Measurements from ENCODE around the gene PCNX2.

PCNX2 gene

DNA sequence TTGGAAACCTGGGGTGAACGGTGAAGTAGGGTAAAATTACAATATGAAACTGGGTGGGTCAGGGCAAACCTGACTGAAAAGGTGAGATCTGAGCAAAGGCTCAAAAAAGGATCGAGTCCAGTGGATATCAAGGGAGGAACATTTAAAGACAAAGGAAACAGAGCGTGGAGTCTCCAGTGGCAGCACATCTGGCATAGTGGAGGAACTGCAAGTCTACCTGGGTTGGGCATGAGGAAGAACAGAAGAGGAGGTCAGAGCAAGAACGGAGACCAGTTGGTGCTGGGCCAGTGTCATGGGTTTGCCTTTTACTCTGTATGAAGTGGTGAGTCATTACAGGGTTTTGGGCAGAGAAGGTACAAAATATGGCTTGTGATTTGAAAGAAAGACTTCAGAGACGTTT lies 181.4 kb downstream of the PCNX2 start:
- Histone ChIP-seq H3K4me3 (ENCODE audit: low read depth, low read length) (no peak overlapping the region), H3K9me3 (ENCODE audit: control insufficient read depth, insufficient read depth, low read depth, low read length) (no peaks in the 10 kb centered on the region), H3K27ac (ENCODE audit: extremely low read depth, low read depth, low read length) (no peak overlapping the region), H3K36me3 (ENCODE audit: control insufficient read depth in 2 of 2, insufficient read depth in 1 of 2, low read length in 2 of 2) (peaks cover 4 to 6% of the 10 kb centered on the region in 2 experiments; a peak in 2 of 3 replicates), H3K4me1 (ENCODE audit: control insufficient read depth, insufficient read depth, low read length) (peaks cover 14% of the 10 kb centered on the region)
- 0 out of 2 replicates have a peak, but pooled peaks have one; percentile 39 for TF ChIP-seq ZNF239 (tag by site-specific recombination; IDR thresholded peaks at IDR 0.05)
- no peak for TF ChIP-seq ZNF670 (tag by site-specific recombination; IDR thresholded peaks at IDR 0.05; ENCODE audit: low read depth)
- TF ChIP-seq PRDM1 (tag by site-specific recombination; IDR thresholded peaks at IDR 0.05): 0 out of 2 replicates have a peak, but pooled peaks have one; percentile 22
- peak; percentile 55 for TF ChIP-seq ZNF133 (tag by site-specific recombination; IDR thresholded peaks at IDR 0.05)
- CTCF ChIA-PET: no interaction called here
- POLR2A ChIA-PET: interaction anchor here (1.5 to 1.6 kb wide), 2 partner anchors 436 to 484 kb away, joined by 4 to 6 read pairs; partner anchors contain the start of gene SIPA1L2

DNA sequence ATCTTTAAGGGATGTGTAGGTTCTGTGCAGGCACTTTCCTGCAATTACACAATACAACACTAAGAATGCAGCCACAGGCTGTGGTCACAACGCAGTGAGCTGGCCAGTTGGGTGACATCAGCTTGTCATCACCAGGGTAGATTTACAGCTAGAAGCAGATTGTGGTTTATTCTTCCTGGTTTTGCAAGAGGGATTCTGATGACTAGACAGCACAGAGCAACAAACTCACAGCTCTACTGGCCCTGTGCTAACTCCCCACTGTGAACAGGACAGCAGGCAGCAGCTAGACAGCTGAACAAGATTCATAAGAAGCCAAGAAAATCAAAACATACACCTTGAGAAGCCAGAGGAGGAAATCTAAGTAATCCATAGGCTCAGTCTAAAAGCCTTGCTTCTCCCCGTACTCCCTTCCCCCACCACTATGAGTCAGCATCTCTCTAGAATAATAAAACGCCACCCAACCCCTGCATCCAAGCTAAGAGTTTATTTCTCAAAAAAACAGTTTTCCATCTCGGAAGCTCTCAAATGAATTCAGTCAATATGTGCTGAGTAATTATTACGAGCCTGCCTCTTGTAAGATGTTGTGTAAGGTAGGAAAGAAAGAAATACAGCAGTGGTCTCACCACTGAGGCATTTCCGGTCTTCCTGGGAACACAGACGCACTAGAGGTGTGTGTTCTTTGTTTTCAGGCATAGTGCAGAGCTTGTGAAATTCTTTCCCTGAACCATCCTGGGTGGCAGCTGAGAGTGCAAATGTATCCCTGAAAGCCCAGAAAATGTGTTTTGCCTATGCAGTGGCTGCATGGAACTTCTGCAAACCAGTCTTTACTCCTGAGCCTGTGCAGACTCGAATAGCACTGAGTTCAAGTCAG lies 182.3 kb downstream of the PCNX2 start:
- Histone ChIP-seq H3K4me1 (ENCODE audit: control insufficient read depth, insufficient read depth, low read length) (peaks cover 14% of the 10 kb centered on the region), H3K4me3 (ENCODE audit: low read depth, low read length) (peak overlapping the region; percentile 26), H3K36me3 (ENCODE audit: control insufficient read depth in 2 of 2, insufficient read depth in 1 of 2, low read length in 2 of 2) (peaks cover 4 to 6% of the 10 kb centered on the region in 2 experiments; a peak in 2 of 3 replicates), H3K27ac (ENCODE audit: extremely low read depth, low read depth, low read length) (peak overlapping the region; percentile 69), H3K9me3 (ENCODE audit: control insufficient read depth, insufficient read depth, low read depth, low read length) (no peaks in the 10 kb centered on the region)
- CTCF ChIA-PET: interaction anchor here (0.6 to 1.1 kb wide), 6 partner anchors 8 to 1405 kb away, joined by 3 to 4 read pairs (median 3); no protein-coding TSS in a partner anchor
- POLR2A ChIA-PET: interaction anchor here (0.5 to 1.6 kb wide), 8 partner anchors 13 to 483 kb away, joined by 3 to 6 read pairs (median 4); partner anchors contain the start of gene SIPA1L2
- TF ChIP-seq ZFP69B (tag by site-specific recombination; IDR thresholded peaks at IDR 0.05) (peak; percentile 91), ZBTB20 (tag by site-specific recombination; IDR thresholded peaks at IDR 0.05) (peak; percentile 13), GLI2 (tag by site-specific recombination; IDR thresholded peaks at IDR 0.05; ENCODE audit: borderline replicate concordance, low read depth) (peak; percentile 87), ZNF623 (tag by site-specific recombination; IDR thresholded peaks at IDR 0.05) (peak; percentile 40), ZNF558 (tag by site-specific recombination; IDR thresholded peaks at IDR 0.05) (peak; percentile 93), ZNF830 (tag by site-specific recombination; IDR thresholded peaks at IDR 0.05; ENCODE audit: low read depth) (no peak), ZSCAN5A (tag by site-specific recombination; IDR thresholded peaks at IDR 0.05) (0 out of 2 replicates have a peak, but pooled peaks have one; percentile 14), ZNF157 (tag by site-specific recombination; IDR thresholded peaks at IDR 0.05) (no peak), ZNF48 (tag by site-specific recombination; IDR thresholded peaks at IDR 0.05) (no peak), GFI1B (tag by site-specific recombination; IDR thresholded peaks at IDR 0.05) (peak; percentile 92), ZNF341 (tag by site-specific recombination; IDR thresholded peaks at IDR 0.05; ENCODE audit: low read depth) (0 out of 2 replicates have a peak, but pooled peaks have one; percentile 8), IKZF3 (tag by site-specific recombination; IDR thresholded peaks at IDR 0.05) (peak; percentile 98), REST (tag by site-specific recombination; IDR thresholded peaks at IDR 0.05) (peak; percentile 41; the same call in 1 of the 2 replicates), ZNF704 (tag by site-specific recombination; IDR thresholded peaks at IDR 0.05) (no peak), ZEB2 (tag by site-specific recombination; IDR thresholded peaks at IDR 0.05) (peak; percentile 100), ZNF561 (tag by site-specific recombination; IDR thresholded peaks at IDR 0.05; ENCODE audit: borderline replicate concordance) (peak; percentile 99), ZNF610 (tag by site-specific recombination; IDR thresholded peaks at IDR 0.05; ENCODE audit: borderline replicate concordance) (peak; percentile 53; the same call in 1 of the 2 replicates)
- TF ChIP-seq, protein P1, sequence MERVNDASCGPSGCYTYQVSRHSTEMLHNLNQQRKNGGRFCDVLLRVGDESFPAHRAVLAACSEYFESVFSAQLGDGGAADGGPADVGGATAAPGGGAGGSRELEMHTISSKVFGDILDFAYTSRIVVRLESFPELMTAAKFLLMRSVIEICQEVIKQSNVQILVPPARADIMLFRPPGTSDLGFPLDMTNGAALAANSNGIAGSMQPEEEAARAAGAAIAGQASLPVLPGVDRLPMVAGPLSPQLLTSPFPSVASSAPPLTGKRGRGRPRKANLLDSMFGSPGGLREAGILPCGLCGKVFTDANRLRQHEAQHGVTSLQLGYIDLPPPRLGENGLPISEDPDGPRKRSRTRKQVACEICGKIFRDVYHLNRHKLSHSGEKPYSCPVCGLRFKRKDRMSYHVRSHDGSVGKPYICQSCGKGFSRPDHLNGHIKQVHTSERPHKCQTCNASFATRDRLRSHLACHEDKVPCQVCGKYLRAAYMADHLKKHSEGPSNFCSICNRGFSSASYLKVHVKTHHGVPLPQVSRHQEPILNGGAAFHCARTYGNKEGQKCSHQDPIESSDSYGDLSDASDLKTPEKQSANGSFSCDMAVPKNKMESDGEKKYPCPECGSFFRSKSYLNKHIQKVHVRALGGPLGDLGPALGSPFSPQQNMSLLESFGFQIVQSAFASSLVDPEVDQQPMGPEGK (tag by site-specific recombination; IDR thresholded peaks at IDR 0.05): peak; percentile 78
- TF ChIP-seq, protein P2, sequence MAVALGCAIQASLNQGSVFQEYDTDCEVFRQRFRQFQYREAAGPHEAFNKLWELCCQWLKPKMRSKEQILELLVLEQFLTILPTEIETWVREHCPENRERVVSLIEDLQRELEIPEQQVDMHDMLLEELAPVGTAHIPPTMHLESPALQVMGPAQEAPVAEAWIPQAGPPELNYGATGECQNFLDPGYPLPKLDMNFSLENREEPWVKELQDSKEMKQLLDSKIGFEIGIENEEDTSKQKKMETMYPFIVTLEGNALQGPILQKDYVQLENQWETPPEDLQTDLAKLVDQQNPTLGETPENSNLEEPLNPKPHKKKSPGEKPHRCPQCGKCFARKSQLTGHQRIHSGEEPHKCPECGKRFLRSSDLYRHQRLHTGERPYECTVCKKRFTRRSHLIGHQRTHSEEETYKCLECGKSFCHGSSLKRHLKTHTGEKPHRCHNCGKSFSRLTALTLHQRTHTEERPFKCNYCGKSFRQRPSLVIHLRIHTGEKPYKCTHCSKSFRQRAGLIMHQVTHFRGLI (tag by site-specific recombination; IDR thresholded peaks at IDR 0.05): no peak; the same call in 1 of the 2 replicates
